Spleen (tissue), 11 donors: ENCODE results near the gene KISS1R. TPM values are rescaled to one million over a fixed set of nuclear protein-coding genes. Genes with fewer than 3 reads are reported as not detected.
A peak's percentile ranks its signal among the peaks of the same experiment; 100 is the strongest.
"Not testable (repeated sequence)": the region's sequence is repeated elsewhere in the genome, so short reads cannot be mapped to it uniquely, and the experiment has no call there.

Experiments
- DNase-seq: peaks from one replicate; pipeline ENCODE4 v3.0.0-alpha.2; 2020
- H3K27ac ChIP-seq, 8 donors: fragments of 200-600 bp; sonication (generic) in 7 of 8; 1 replicate in 4 of 8; 2 replicates in 4 of 8; pipeline versions ENCODE4 v1.5.0 to v1.8.0; 2016 to 2021; ENCODE audit warnings: inconsistent platforms in 4 of 8, mild to moderate bottlenecking in 4 of 8, moderate library complexity in 1 of 8
- H3K27me3 ChIP-seq, 7 donors: fragments of 200-600 bp; sonication (generic) in 6 of 7; replicated peaks in 1 of 7; 1 replicate in 4 of 7; 2 replicates in 3 of 7; pipeline versions ENCODE4 v1.5.0 to v1.8.0; 2016 to 2021; ENCODE audit warnings: inconsistent platforms in 3 of 7, mild to moderate bottlenecking in 1 of 7
- H3K36me3 ChIP-seq, 6 donors: fragments of 200-600 bp; sonication (generic) in 5 of 6; 1 replicate in 4 of 6; 2 replicates in 2 of 6; pipeline versions ENCODE4 v1.5.0 to v1.8.0; 2016 to 2021; ENCODE audit warnings: inconsistent platforms in 2 of 6
- H3K4me1 ChIP-seq, 6 donors: fragments of 200-600 bp; sonication (generic) in 5 of 6; 1 replicate in 3 of 6; 2 replicates in 3 of 6; pipeline versions ENCODE4 v1.5.0 to v1.8.0; 2016 to 2021; ENCODE audit warnings: inconsistent platforms in 3 of 6
- H3K4me3 ChIP-seq, 8 donors: fragments of 200-600 bp; sonication (generic) in 7 of 8; 1 replicate in 4 of 8; 2 replicates in 4 of 8; pipeline versions ENCODE4 v1.5.0 to v1.8.0; 2016 to 2021; ENCODE audit warnings: inconsistent platforms in 4 of 8, mild to moderate bottlenecking in 4 of 8, moderate library complexity in 2 of 8
- H3K9me3 ChIP-seq, 8 donors: fragments of 200-600 bp; sonication (generic) in 7 of 8; 1 replicate in 4 of 8; 2 replicates in 4 of 8; pipeline versions ENCODE4 v1.5.0 to v1.8.0; 2016 to 2021; ENCODE audit warnings: inconsistent platforms in 4 of 8
- POLR2A ChIP-seq, 3 donors: fragments of 450-650 bp; IDR thresholded peaks; one replicate each; pipeline ENCODE4 v1.5.1; 2017; ENCODE audit warnings: antibody characterized with exemption in 3 of 3, mild to moderate bottlenecking in 1 of 3
- POLR2AphosphoS5 ChIP-seq, 3 donors: sonication (generic); formaldehyde crosslinking; IDR thresholded peaks; one replicate each; pipeline ENCODE4 v1.5.1; 2017; ENCODE audit warnings: antibody characterized with exemption in 3 of 3
- WGBS, 5 donors: extraction: QIAGEN DNeasy Blood & Tissue Kit in 3 of 5; methylation state at CpG; one replicate each; pipeline versions ENCODE4 v1.1.5 to v1.1.7; 2013 to 2018; 5-methylcytosine and 5-hydroxymethylcytosine counted together
- intact Hi-C: fragments of 100-400 bp; cut with DNase I; formaldehyde crosslinking; loops from one replicate; pipeline ENCODE4 v1.15.0; 2023; ENCODE audit warnings: low total_unique reads
- polyA plus RNA-seq, 3 donors: library from polyadenylated mRNA; stranded (reverse); fragments of 200-250 nt; gene quantifications; one replicate each; pipeline ENCODE4 v1.2.1, GENCODE V29; 2013
- total RNA-seq, 7 donors: library from RNA; depleted of rRNA in 3 of 7; stranded (reverse); fragments of >200 nt in 3 of 7; fragmentation: NEBNext Ultra II Directional in 4 of 7; extraction: Animal tissue kit (Norgen Biotek cat#: 25700) in 4 of 7; gene quantifications; one replicate each; pipeline versions ENCODE4 v1.1.0 to v1.2.1, GENCODE V29; 2016 to 2021
- TF ChIP-seq, protein P1 (sequence below), 11 experiments: fragments of 200-600 bp in 7 of 11; fragments of 450-650 bp in 4 of 11; sonication (generic) in 4 of 11; IDR thresholded peaks in 8 of 11; conservative IDR thresholded peaks in 3 of 11; 1 replicate in 7 of 11; 2 replicates in 4 of 11; pipeline versions ENCODE4 v1.4.0 to v1.8.0; 2016 to 2021; ENCODE audit warnings: antibody characterized with exemption in 11 of 11, inconsistent platforms in 4 of 11, mild to moderate bottlenecking in 1 of 11
- donor health status: healthy with polysubstance abuse.
- donor health status: DM: no; HTN: no; CAD: no; lungs with moderate emphysema.
- donor health status: DM: no; HTN: no; CAD: no.
- donor health status: Bipolar disorder and iron deficiency.
- donor health status: healthy.
- donor health status: DM: no; HTN: no; CAD: no.
- donor health status: DM: yes; HTN: yes; CAD: no.

KISS1R gene
- total and polyA plus RNA-seq, 10 donors: 0.22 to 0.50 (median 0.35) TPM; not detected in 2

GRCh38 chr19:888581-889385 lies 28.4 kb upstream of the KISS1R start:
- H3K4me1 ChIP-seq: peaks cover 3 to 28% (median 16%) of the 10 kb centered on the region in 6 donors
- H3K9me3 ChIP-seq: no peaks in the 10 kb centered on the region
- intact Hi-C loops: no loop called here
- TF ChIP-seq POLR2A (IDR thresholded peaks at IDR 0.05) (no peak), POLR2AphosphoS5 (IDR thresholded peaks at IDR 0.05) (peak in 2 of 3 donors; percentile 10 to 18)
- no peak overlapping the region for H3K4me3 ChIP-seq
- peak; percentile 85 for DNase-seq
- no peaks in the 10 kb centered on the region for H3K27me3 ChIP-seq
- 86 to 93% (median 88%) methylated on average over 30 of the region's 30 CpGs for WGBS, 5 donors
- peaks cover 0 to 74% (median 52%) of the 10 kb centered on the region in 6 donors for H3K36me3 ChIP-seq
- peak overlapping the region in 1 of 8 donors; percentile 63 for H3K27ac ChIP-seq

DNA sequence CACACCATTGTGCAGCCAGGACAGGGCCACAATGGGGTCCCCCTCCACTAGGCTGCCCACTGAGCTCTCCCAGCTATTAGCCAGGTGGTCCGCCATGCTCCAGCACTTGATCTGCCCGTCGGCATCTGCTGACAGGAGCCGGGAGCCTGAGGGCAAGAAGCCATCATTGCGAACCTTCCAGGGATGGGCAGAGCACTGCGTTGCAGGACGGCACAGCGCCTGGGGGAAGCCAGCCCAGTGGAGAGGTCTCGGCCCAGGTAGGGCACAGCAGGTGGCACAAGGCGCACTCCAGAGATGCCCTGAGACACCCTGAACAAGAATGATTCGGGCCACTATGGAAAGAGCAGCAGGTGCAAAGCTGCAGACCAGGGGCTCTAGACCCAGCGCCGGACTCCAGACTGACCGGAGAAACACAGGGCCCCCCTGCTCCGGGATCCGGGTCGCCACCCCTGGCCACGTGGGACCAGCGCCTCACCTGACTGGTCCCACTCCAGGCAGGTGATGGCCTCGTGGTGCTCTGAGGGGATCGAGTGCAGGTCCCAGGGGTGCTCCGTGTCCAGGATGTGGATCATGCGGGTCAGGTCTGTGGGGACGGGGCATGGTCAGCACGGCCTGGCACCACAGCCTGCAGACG lies 27.4 kb upstream of the KISS1R start:
- no peak overlapping the region for H3K27ac ChIP-seq
- no peaks in the 10 kb centered on the region for H3K27me3 ChIP-seq
- H3K9me3 ChIP-seq: no peaks in the 10 kb centered on the region
- no peak overlapping the region for H3K4me3 ChIP-seq
- 92 to 96% (median 94%) methylated on average over 17 to 26 of the region's 26 CpGs for WGBS, 5 donors
- H3K4me1 ChIP-seq: peaks cover 3 to 37% (median 20%) of the 10 kb centered on the region in 6 donors
- no peak for DNase-seq
- intact Hi-C loops: no loop called here
- peaks cover 0 to 65% (median 42%) of the 10 kb centered on the region in 6 donors for H3K36me3 ChIP-seq
- TF ChIP-seq, protein P1, sequence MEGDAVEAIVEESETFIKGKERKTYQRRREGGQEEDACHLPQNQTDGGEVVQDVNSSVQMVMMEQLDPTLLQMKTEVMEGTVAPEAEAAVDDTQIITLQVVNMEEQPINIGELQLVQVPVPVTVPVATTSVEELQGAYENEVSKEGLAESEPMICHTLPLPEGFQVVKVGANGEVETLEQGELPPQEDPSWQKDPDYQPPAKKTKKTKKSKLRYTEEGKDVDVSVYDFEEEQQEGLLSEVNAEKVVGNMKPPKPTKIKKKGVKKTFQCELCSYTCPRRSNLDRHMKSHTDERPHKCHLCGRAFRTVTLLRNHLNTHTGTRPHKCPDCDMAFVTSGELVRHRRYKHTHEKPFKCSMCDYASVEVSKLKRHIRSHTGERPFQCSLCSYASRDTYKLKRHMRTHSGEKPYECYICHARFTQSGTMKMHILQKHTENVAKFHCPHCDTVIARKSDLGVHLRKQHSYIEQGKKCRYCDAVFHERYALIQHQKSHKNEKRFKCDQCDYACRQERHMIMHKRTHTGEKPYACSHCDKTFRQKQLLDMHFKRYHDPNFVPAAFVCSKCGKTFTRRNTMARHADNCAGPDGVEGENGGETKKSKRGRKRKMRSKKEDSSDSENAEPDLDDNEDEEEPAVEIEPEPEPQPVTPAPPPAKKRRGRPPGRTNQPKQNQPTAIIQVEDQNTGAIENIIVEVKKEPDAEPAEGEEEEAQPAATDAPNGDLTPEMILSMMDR (IDR thresholded peaks at IDR 0.05 in 8 of 11, conservative IDR thresholded peaks at IDR 0.05 in 3 of 11): no peak
- no peak for TF ChIP-seq POLR2A (IDR thresholded peaks at IDR 0.05)
- peak in 1 of 3 donors; percentile 42 for TF ChIP-seq POLR2AphosphoS5 (IDR thresholded peaks at IDR 0.05)

- no peaks in the 10 kb centered on the region for H3K9me3 ChIP-seq
- intact Hi-C loops: no loop called here
- WGBS, 5 donors: 92 to 98% (median 93%) methylated on average over 18 of the region's 18 CpGs
- no peaks in the 10 kb centered on the region for H3K27me3 ChIP-seq
- no peak for DNase-seq
- TF ChIP-seq POLR2AphosphoS5 (IDR thresholded peaks at IDR 0.05): no peak
- TF ChIP-seq, protein P1 (IDR thresholded peaks at IDR 0.05 in 8 of 11, conservative IDR thresholded peaks at IDR 0.05 in 3 of 11): no peak
- no peak for TF ChIP-seq POLR2A (IDR thresholded peaks at IDR 0.05)
- H3K4me1 ChIP-seq: peaks cover 3 to 37% (median 20%) of the 10 kb centered on the region in 6 donors
- peak overlapping the region in 1 of 8 donors; percentile 9 for H3K27ac ChIP-seq
- H3K36me3 ChIP-seq: peaks cover 0 to 54% (median 32%) of the 10 kb centered on the region in 6 donors
- no peak overlapping the region for H3K4me3 ChIP-seq
Measured at GRCh38 chr19:890831-891230, 26.3 kb upstream of the KISS1R start.

- intact Hi-C loops: not testable (repeated sequence)
Measured at GRCh38 chr19:891421-892200, 25.5 kb upstream of the KISS1R start.

More at GRCh38 chr19:891421-892200, 25.5 kb upstream of the KISS1R start:
- H3K27ac ChIP-seq: peak overlapping the region in 5 of 8 donors; percentile 93 to 98 (median 95)
- H3K4me1 ChIP-seq: peaks cover 3 to 37% (median 20%) of the 10 kb centered on the region in 6 donors
- H3K36me3 ChIP-seq: peaks cover 0 to 54% (median 30%) of the 10 kb centered on the region in 6 donors
- not testable (repeated sequence) for H3K27me3 ChIP-seq, H3K9me3 ChIP-seq, DNase-seq
- WGBS, 5 donors: 72 to 84% (median 79%) methylated on average over 34 to 50 of the region's 50 CpGs
- H3K4me3 ChIP-seq: peak overlapping the region in 7 of 8 donors; percentile 77 to 93 (median 86)
